Activated naive CD4-positive, alpha-beta T cell treated with anti-CD3 and anti-CD28 coated beads, Interleukin-2, amount 10 ng/mL, durations not matched to agents 7 days and 5 days (primary cell): Measurements from ENCODE around the gene GPR6.

Source experiments
- CTCF ChIA-PET: fragments of 350-600 bp; sonication (Branson Sonifier 250); formaldehyde crosslinking; loops from one replicate; lab custom pipeline; 2021; ENCODE audit warnings: antibody characterized with exemption; lab: Charles Lee
- DNase-seq: peaks from one replicate; pipeline ENCODE4 v3.0.0-alpha.2; 2020
- H3K27ac Mint-ChIP-seq: one replicate; pipeline ENCODE4 v1.8.0; 2021; ENCODE audit warnings: mild to moderate bottlenecking, moderate library complexity, mixed read lengths
- H3K27me3 Mint-ChIP-seq: one replicate; pipeline ENCODE4 v1.8.0; 2021; ENCODE audit warnings: mild to moderate bottlenecking, mixed read lengths
- H3K36me3 Mint-ChIP-seq: one replicate; pipeline ENCODE4 v1.8.0; 2021; ENCODE audit warnings: mixed read lengths
- H3K4me1 Mint-ChIP-seq: one replicate; pipeline ENCODE4 v1.8.0; 2021; ENCODE audit warnings: mixed read lengths
- H3K4me3 Mint-ChIP-seq: one replicate; pipeline ENCODE4 v1.8.0; 2021; ENCODE audit warnings: mild to moderate bottlenecking, moderate library complexity, mixed read lengths
- H3K9me3 Mint-ChIP-seq: one replicate; pipeline ENCODE4 v1.8.0; 2021; ENCODE audit warnings: mixed read lengths

The GPR6 gene

DNA sequence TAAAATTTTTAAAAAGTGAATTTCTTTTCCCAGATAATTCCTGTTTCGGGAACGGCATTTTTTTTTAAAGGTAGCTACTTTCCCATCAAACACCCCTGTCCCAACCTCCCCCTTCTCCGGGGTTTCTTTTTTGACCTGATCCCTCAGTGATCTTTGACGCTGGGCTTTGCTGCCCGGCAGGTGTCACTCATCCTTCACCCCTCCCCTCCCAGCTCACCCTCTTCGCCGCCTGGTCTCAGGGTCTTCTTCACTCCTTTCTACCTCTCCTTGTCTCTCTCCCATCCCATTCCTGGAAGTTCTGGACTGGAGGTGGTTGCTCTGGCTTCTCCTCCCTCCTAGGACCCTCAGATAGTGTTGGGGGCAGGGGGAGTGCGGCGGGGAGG is 329 bp upstream of the GPR6 start:
- no peak overlapping the region for H3K27ac Mint-ChIP-seq
- H3K4me3 Mint-ChIP-seq: no peak overlapping the region
- peaks cover 45% of the 10 kb centered on the region for H3K27me3 Mint-ChIP-seq
- H3K4me1 Mint-ChIP-seq: no peaks in the 10 kb centered on the region
- H3K36me3 Mint-ChIP-seq: no peaks in the 10 kb centered on the region
- no peaks in the 10 kb centered on the region for H3K9me3 Mint-ChIP-seq
- CTCF ChIA-PET: no interaction called here
- no peak for DNase-seq

DNA sequence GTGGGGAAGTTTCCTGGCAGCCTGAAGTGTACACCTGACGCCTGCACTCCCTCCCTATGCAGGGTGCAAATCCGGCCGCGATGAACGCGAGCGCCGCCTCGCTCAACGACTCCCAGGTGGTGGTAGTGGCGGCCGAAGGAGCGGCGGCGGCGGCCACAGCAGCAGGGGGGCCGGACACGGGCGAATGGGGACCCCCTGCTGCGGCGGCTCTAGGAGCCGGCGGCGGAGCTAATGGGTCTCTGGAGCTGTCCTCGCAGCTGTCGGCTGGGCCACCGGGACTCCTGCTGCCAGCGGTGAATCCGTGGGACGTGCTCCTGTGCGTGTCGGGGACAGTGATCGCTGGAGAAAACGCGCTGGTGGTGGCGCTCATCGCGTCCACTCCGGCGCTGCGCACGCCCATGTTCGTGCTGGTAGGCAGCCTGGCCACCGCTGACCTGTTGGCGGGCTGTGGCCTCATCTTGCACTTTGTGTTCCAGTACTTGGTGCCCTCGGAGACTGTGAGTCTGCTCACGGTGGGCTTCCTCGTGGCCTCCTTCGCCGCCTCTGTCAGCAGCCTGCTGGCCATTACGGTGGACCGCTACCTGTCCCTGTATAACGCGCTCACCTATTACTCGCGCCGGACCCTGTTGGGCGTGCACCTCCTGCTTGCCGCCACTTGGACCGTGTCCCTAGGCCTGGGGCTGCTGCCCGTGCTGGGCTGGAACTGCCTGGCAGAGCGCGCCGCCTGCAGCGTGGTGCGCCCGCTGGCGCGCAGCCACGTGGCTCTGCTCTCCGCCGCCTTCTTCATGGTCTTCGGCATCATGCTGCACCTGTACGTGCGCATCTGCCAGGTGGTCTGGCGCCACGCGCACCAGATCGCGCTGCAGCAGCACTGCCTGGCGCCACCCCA is 1.2 kb downstream of the GPR6 start:
- DNase-seq: no peak
- H3K9me3 Mint-ChIP-seq: no peaks in the 10 kb centered on the region
- H3K4me3 Mint-ChIP-seq: no peak overlapping the region
- H3K27ac Mint-ChIP-seq: no peak overlapping the region
- no peaks in the 10 kb centered on the region for H3K36me3 Mint-ChIP-seq
- H3K4me1 Mint-ChIP-seq: no peaks in the 10 kb centered on the region
- H3K27me3 Mint-ChIP-seq: peaks cover 41% of the 10 kb centered on the region
- CTCF ChIA-PET: no interaction called here

DNA sequence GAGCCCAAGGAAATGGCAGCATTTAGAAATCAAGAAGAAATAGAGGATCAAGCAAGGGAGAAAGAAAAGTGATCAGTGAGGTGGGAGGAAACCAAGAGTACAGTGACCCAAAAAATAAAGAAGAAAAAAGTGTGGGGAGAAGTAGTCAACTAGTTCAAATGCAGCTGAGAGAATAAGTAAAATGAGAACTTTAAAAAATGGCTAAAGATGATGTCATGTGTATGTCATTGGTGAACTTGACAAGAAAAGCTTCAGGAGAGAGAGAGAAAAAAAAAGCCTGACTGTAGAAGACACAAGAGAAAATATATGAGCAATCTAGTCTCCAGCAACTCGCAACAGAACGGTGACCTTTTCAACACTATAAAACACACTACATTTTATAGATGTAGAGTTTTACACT is 6.3 kb downstream of the GPR6 start:
- Mint-ChIP-seq H3K36me3 (no peaks in the 10 kb centered on the region), H3K4me1 (no peaks in the 10 kb centered on the region), H3K9me3 (no peaks in the 10 kb centered on the region), H3K27me3 (peaks cover 16% of the 10 kb centered on the region), H3K27ac (no peak overlapping the region), H3K4me3 (no peak overlapping the region)
- DNase-seq: no peak
- CTCF ChIA-PET: no interaction called here

DNA sequence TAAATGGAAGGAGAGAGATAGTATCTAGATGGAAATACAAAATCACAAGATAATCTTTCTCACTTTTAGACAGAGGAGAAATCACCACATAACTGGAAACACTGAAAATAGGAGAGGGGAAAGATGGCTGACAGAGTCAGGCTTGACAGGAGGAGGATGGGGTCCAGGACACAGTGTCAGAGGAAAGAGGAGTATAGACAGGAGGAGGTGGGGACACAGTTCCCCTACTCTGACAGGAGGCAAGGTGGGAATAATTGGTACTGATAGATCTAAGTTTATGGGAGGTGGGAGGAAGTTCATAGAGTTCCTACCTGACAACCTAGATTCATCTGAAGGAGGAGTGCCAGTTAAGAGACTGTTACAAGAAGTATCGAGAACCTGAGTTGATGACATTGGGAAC is 9.1 kb downstream of the GPR6 start:
- DNase-seq: no peak
- Mint-ChIP-seq H3K4me3 (no peak overlapping the region), H3K4me1 (no peaks in the 10 kb centered on the region), H3K9me3 (no peaks in the 10 kb centered on the region), H3K27me3 (peaks cover 3% of the 10 kb centered on the region), H3K36me3 (no peaks in the 10 kb centered on the region), H3K27ac (no peak overlapping the region)
- CTCF ChIA-PET: no interaction called here

DNA sequence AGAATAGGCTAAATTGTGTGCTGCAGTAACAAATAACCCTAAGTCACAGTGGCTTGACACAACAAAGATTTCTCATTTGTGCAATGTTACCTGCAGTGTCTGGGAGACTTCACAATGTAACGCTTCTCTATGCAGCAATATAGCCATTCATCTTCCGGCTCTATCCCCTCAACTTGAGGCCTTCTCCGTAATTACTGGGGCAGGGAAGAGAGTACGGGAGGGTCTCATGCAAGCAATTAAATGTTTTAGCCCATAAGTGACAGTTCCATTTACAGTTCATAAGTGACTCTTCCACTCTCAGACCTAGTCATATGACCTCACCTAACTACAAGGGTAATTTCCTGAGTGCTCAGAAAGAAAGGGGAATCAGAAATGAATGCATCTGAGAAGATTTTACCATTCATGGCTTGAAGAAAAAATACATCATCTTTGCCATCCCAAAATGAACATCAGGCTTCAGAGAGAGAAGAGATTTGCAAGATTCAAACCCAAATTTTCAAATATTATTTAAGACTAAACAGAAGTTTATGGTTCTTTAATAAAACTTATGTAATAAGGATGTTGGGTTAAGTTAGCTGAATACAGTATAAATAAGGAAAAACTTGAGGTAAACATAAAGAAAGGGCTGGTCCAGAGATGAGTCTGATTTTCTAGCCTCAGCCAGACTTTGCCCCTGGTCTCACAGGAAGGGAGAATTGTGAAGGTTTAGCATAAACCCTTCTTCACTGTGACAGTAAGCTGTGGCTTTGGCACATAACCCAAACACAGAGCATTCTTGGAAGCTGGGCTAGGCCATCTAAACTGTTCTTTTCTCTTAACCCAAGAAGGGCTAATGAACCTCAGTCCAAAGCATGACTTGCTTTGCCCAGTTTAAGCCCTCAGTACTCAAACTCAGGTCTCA is 13.3 kb downstream of the GPR6 start:
- no peaks in the 10 kb centered on the region for H3K9me3 Mint-ChIP-seq
- no peaks in the 10 kb centered on the region for H3K36me3 Mint-ChIP-seq
- no peak overlapping the region for H3K4me3 Mint-ChIP-seq
- H3K27me3 Mint-ChIP-seq: peaks cover 5% of the 10 kb centered on the region
- H3K4me1 Mint-ChIP-seq: no peaks in the 10 kb centered on the region
- DNase-seq: no peak
- CTCF ChIA-PET: no interaction called here
- no peak overlapping the region for H3K27ac Mint-ChIP-seq

DNA sequence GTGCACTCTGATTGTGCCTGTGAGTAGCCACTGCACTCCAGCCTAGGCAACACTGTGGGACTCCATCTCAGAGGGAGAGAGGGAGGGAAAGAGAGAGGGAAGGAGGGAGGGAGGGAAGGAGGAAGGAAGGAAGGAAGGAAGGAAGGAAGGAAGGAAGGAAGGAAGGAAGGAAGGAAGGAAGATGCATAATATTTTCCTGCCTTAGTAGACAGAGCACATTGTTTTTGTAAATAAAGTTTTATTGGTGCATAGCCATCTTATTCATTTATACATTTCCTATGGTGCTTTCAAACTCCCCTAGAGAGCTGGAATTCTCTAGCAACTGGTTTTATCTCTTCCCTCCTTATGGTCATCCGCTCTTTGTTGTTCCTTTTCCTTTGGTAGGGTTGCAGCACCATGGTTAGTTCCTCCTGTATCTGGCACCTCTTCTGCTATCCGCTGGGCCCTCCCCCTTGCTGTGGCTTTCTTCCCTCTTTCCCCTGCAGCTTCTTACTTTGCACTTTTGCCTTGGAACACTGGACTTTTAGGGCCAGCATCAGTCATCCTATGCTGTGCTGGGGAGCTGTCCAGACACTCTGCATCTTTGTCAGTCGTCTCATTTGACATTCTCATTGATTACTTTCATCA is 20.2 kb downstream of the GPR6 start:
- H3K9me3 Mint-ChIP-seq: no peaks in the 10 kb centered on the region
- CTCF ChIA-PET: interaction anchor here (1.1 kb wide), 1 partner anchor 42 kb away, joined by 3 read pairs; no protein-coding TSS in a partner anchor

DNA sequence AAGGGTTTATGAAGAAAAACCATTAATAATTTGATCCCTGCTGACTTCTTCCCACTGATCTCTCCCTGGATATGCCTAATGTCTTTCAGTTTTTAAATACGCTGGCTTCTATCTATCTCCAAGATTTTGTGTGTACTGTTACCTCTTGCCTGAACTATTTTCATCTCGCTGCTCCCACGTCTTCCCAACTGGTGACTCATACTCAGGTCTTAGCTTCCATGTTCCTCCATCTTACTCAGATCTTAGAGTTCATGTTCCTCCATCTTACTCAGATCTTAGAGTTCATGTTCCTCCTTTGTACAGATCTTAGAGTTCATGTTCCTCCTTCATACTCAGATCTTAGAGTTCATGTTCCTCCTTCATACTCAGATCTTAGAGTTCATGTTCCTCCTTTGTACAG is 21.6 kb downstream of the GPR6 start:
- Mint-ChIP-seq H3K27me3 (peaks cover 44% of the 10 kb centered on the region), H3K9me3 (no peaks in the 10 kb centered on the region)
- DNase-seq: no peak

More for the DNA sequence above, 20.2 kb downstream of the GPR6 start:
- Mint-ChIP-seq H3K27ac (no peak overlapping the region), H3K4me1 (no peaks in the 10 kb centered on the region), H3K27me3 (peaks cover 35% of the 10 kb centered on the region), H3K4me3 (no peak overlapping the region), H3K36me3 (no peaks in the 10 kb centered on the region)
- DNase-seq: no peak

DNA sequence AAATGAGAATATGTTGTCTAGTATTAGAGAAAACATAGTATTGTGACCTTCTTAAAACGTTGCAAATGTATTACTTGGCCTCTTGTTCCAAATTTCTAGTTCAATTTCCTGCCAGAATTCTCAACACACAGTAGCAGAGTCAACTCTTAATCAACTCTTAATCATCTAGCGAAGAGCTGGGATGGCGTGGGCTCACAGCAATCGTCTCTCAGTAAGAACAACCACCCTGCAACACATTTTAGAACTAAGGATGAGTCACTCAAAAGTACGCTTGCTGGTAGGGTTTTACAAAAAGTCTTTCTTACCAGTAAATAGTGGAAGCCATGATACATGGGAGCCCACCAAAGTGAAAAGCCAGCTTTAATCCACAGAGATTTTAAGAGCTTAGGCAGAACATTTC is 24.6 kb downstream of the GPR6 start:
- Mint-ChIP-seq H3K4me1 (no peaks in the 10 kb centered on the region), H3K27me3 (peaks cover 46% of the 10 kb centered on the region), H3K27ac (no peak overlapping the region), H3K4me3 (no peak overlapping the region), H3K9me3 (no peaks in the 10 kb centered on the region), H3K36me3 (no peaks in the 10 kb centered on the region)
- CTCF ChIA-PET: interaction anchor here (1.2 kb wide), 1 partner anchor 37 kb away, joined by 5 read pairs; no protein-coding TSS in a partner anchor
- no peak for DNase-seq

More for the DNA sequence above, 21.6 kb downstream of the GPR6 start:
- H3K4me1 Mint-ChIP-seq: no peaks in the 10 kb centered on the region
- CTCF ChIA-PET: no interaction called here
- no peak overlapping the region for H3K4me3 Mint-ChIP-seq
- H3K36me3 Mint-ChIP-seq: no peaks in the 10 kb centered on the region
- H3K27ac Mint-ChIP-seq: no peak overlapping the region

DNA sequence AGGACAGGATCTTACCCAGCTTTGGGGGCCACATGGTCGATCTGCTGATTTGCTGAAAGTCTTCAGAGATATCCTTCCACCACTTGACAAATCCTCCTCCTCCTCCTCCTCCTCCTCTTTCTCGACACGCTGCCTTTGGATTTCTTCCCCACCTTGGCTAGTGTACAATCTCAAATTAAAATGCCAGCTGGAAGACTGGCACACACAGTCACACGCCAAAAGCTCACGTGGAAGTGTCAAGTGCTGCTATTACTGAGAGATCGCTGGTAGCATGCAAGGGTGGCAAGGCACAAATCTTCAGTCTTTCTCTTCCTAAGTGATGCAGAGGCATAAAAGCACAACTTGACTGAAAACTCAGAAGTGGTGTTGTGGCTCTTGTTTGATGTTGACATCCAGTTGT is 35.3 kb downstream of the GPR6 start:
- no peaks in the 10 kb centered on the region for H3K4me1 Mint-ChIP-seq
- no peaks in the 10 kb centered on the region for H3K36me3 Mint-ChIP-seq
- no peak overlapping the region for H3K4me3 Mint-ChIP-seq
- H3K27me3 Mint-ChIP-seq: peaks cover 4% of the 10 kb centered on the region
- no peaks in the 10 kb centered on the region for H3K9me3 Mint-ChIP-seq
- no peak overlapping the region for H3K27ac Mint-ChIP-seq
- no peak for DNase-seq
- CTCF ChIA-PET: interaction anchor here (1.2 kb wide), 1 partner anchor 27 kb away, joined by 3 read pairs; no protein-coding TSS in a partner anchor

DNA sequence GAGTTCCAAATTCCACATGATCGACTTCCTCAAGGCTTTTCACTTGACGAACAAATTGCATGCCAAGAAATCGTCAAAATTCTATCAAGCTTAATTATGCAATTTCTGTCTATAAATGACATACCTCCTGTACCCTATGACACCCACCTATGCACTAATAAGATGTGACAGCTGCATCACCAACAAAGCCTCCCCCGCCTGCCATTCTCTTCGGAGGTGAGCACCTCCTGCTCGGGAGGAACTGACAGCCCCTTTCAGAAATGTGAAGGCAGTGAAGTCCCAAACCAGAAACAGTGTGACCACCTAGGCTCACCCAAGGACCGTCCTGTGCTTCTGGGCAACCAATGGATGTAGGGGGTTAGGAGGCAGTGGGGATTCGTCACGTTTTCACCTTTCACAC is 37.1 kb downstream of the GPR6 start:
- H3K9me3 Mint-ChIP-seq: no peaks in the 10 kb centered on the region
- H3K4me3 Mint-ChIP-seq: no peak overlapping the region
- peaks cover 2% of the 10 kb centered on the region for H3K4me1 Mint-ChIP-seq
- no peak overlapping the region for H3K27ac Mint-ChIP-seq
- no peak for DNase-seq
- H3K27me3 Mint-ChIP-seq: no peaks in the 10 kb centered on the region
- no peaks in the 10 kb centered on the region for H3K36me3 Mint-ChIP-seq
- CTCF ChIA-PET: no interaction called here

DNA sequence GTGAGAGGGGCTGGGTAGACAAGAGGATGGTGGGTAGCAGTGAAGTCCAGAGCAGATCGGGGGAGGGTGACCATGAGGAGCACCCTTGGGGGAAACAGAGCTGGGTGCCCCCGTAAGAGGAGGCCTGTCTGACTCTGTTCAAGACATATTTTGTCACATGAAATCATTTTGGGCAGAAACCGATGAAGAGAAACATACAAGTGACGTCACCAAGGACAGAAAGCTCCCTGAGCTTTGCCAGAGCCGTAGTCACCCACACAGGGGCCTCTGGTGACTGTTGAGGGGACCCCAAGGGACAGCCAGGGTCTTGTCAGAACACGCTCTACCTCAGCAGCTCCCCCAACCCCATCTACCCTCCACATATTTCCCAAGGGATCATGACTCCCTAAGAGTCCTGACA is 39.2 kb downstream of the GPR6 start:
- CTCF ChIA-PET: no interaction called here

DNA sequence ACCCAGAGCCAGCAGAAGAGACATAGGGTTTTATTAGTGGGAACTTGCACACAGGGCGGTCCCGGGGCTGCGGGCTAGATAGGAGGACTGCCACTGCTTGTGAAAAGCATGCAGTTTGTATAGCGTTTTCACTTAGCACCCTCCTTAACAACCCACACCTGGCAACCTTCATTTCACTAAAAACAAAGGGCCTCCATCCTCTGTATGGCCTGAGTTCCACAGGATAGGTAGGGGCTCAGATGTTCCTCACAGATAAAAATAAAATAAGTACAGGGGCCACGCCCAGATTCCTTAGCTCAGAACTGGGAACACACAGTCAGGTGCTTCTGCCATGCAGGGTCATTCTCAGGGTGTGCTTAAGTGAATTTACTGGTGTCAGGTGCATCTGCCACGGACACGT is 39.8 kb downstream of the GPR6 start:
- DNase-seq: no peak
- Mint-ChIP-seq H3K36me3 (no peaks in the 10 kb centered on the region), H3K4me3 (no peak overlapping the region), H3K9me3 (no peaks in the 10 kb centered on the region), H3K27ac (no peak overlapping the region), H3K27me3 (no peaks in the 10 kb centered on the region), H3K4me1 (peaks cover 16% of the 10 kb centered on the region)
- CTCF ChIA-PET: no interaction called here

More for the DNA sequence above, 39.2 kb downstream of the GPR6 start:
- H3K4me1 Mint-ChIP-seq: peaks cover 16% of the 10 kb centered on the region
- no peaks in the 10 kb centered on the region for H3K36me3 Mint-ChIP-seq
- H3K4me3 Mint-ChIP-seq: no peak overlapping the region
- H3K27ac Mint-ChIP-seq: no peak overlapping the region
- H3K9me3 Mint-ChIP-seq: no peaks in the 10 kb centered on the region
- no peak for DNase-seq
- H3K27me3 Mint-ChIP-seq: no peaks in the 10 kb centered on the region

DNA sequence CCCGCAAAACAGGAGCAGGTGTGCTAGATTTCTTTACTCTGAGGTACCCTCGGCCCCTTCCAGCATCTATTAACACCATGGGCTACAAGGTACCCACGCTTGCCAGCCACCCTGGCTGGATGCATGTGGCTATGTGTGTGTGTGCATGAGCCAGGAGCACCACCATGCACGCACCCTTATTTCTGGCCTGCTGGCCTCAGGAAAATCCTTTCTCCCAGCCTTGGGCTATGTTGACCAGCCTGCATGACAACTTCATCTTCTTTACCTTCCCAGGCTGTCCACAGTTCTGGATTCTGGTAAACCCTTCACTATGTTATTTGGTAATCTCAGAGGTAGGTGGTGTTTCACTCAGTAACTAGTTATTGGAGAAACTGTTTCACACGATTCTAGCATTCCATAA is 40.4 kb downstream of the GPR6 start:
- no peak overlapping the region for H3K4me3 Mint-ChIP-seq
- CTCF ChIA-PET: no interaction called here
- H3K27me3 Mint-ChIP-seq: no peaks in the 10 kb centered on the region
- no peaks in the 10 kb centered on the region for H3K36me3 Mint-ChIP-seq
- H3K4me1 Mint-ChIP-seq: peaks cover 16% of the 10 kb centered on the region
- H3K27ac Mint-ChIP-seq: no peak overlapping the region
- no peak for DNase-seq
- H3K9me3 Mint-ChIP-seq: no peaks in the 10 kb centered on the region

DNA sequence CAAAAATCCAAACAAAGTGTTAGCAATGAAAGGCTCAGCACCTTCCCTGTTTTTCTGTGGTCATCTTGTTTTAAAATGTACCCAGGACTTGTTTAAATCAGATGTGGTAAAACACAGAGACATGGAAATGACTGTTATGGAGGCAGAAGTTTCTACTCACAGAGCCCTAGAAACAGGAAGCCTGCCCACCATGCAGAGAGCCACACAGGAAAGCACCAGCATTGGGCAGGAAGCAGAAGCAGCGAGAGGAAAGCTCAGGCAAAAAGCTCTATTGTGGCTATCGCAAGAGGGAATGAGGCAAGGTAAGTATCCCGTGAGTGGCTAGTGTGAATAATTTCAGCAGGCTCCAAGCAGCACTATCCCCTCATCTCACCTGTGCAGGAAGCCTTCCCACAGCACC is 42.8 kb downstream of the GPR6 start:
- Mint-ChIP-seq H3K9me3 (no peaks in the 10 kb centered on the region), H3K4me1 (peaks cover 16% of the 10 kb centered on the region), H3K36me3 (no peaks in the 10 kb centered on the region), H3K27me3 (no peaks in the 10 kb centered on the region), H3K27ac (no peak overlapping the region), H3K4me3 (no peak overlapping the region)
- DNase-seq: peak; percentile 24
- CTCF ChIA-PET: interaction anchor here (1.9 kb wide), 1 partner anchor 19 kb away, joined by 8 read pairs; no protein-coding TSS in a partner anchor
